Measurements from ENCODE around the gene DPRX. TPM values are rescaled to one million over a fixed set of nuclear protein-coding genes. Genes with fewer than 3 reads are reported as not detected.

The DPRX gene
- total RNA-seq, 2 experiments from 2014 or later, result not detected

GRCh38 chr19:53670345-53670744 is 38.5 kb downstream of the DPRX start:
- ChIA-PET CTCF (no interaction called here), POLR2A (no interaction called here)
- no peak overlapping the region for H3K27ac Mint-ChIP-seq
- ATAC-seq, result no peak
- H3K4me3 Mint-ChIP-seq, result no peak overlapping the region
- H3K4me1 Mint-ChIP-seq (ENCODE audit: low read depth), result no peaks in the 10 kb centered on the region
- H3K27me3 Mint-ChIP-seq, result no peaks in the 10 kb centered on the region
- intact Hi-C loops (cut with micrococcal nuclease), result no loop called here
- DNase-seq, result no peak
- no peaks in the 10 kb centered on the region for H3K36me3 Mint-ChIP-seq (ENCODE audit: low read depth)
- TF ChIP-seq, protein P1, sequence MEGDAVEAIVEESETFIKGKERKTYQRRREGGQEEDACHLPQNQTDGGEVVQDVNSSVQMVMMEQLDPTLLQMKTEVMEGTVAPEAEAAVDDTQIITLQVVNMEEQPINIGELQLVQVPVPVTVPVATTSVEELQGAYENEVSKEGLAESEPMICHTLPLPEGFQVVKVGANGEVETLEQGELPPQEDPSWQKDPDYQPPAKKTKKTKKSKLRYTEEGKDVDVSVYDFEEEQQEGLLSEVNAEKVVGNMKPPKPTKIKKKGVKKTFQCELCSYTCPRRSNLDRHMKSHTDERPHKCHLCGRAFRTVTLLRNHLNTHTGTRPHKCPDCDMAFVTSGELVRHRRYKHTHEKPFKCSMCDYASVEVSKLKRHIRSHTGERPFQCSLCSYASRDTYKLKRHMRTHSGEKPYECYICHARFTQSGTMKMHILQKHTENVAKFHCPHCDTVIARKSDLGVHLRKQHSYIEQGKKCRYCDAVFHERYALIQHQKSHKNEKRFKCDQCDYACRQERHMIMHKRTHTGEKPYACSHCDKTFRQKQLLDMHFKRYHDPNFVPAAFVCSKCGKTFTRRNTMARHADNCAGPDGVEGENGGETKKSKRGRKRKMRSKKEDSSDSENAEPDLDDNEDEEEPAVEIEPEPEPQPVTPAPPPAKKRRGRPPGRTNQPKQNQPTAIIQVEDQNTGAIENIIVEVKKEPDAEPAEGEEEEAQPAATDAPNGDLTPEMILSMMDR (IDR thresholded peaks at IDR 0.05), result no peak
- H3K9me3 Mint-ChIP-seq, result no peaks in the 10 kb centered on the region

DNA sequence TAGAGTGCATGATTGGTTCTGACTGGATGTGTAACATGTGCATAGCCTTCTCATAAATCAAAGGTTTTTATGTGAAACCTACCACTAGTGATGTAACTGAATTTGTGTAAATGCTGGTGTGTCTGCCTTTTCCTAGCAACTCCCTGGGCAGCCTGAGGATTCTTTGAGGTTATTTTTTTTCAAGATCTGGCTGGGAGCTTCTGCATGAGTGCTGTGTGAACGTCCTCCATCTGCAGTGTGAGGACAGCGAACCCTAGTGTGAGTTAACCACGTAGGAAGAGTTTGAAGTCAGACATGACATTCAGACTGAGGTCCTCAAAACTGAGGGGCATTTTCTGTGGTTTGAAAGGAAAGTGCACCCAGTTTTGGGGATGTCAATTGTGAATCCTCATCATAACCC is 39.9 kb downstream of the DPRX start:
- intact Hi-C loops (cut with micrococcal nuclease), result no loop called here
- Mint-ChIP-seq H3K9me3 (no peaks in the 10 kb centered on the region), H3K27ac (no peak overlapping the region), H3K4me1 (ENCODE audit: low read depth) (no peaks in the 10 kb centered on the region), H3K36me3 (ENCODE audit: low read depth) (no peaks in the 10 kb centered on the region), H3K27me3 (no peaks in the 10 kb centered on the region), H3K4me3 (no peak overlapping the region)
- ChIA-PET CTCF (no interaction called here), POLR2A (no interaction called here)
- DNase-seq (no peak), ATAC-seq (no peak)
- TF ChIP-seq, protein P1 (IDR thresholded peaks at IDR 0.05), result no peak

Small RNAs within 50 kb of the gene (microRNA-seq; reads per million reads assigned to microRNA genes)
- gene MIR1323 (ENCODE audit: borderline microRNAs expressed, borderline replicate concordance) (not detected), gene MIR498 (ENCODE audit: borderline microRNAs expressed, borderline replicate concordance) (not detected), gene MIR512-1 (ENCODE audit: borderline microRNAs expressed, borderline replicate concordance) (not detected), gene MIR512-2 (ENCODE audit: borderline microRNAs expressed, borderline replicate concordance) (not detected), gene MIR515-1 (ENCODE audit: borderline microRNAs expressed, borderline replicate concordance) (not detected), gene MIR515-2 (ENCODE audit: borderline microRNAs expressed, borderline replicate concordance) (not detected), gene MIR519C (ENCODE audit: borderline microRNAs expressed, borderline replicate concordance) (not detected), gene MIR519E (ENCODE audit: borderline microRNAs expressed, borderline replicate concordance) (not detected), gene MIR520E (ENCODE audit: borderline microRNAs expressed, borderline replicate concordance) (not detected), gene MIR520F (ENCODE audit: borderline microRNAs expressed, borderline replicate concordance) (1.2 reads per million)

Other genes with a start within 250 kb of the DPRX start
- gene ZNF765, start 236.8 kb upstream of the DPRX start, total RNA-seq, result 10 to 100 TPM; 11.1 to 11.7 TPM
- gene ZNF761, start 200.0 kb upstream of the DPRX start, total RNA-seq, result 10 to 100 TPM; 14.0 to 14.1 TPM
- 1 to 10 TPM; 6.0 to 7.8 TPM for gene ZNF813, start 164.3 kb upstream of the DPRX start, total RNA-seq
- 10 to 100 TPM; 34.8 to 36.4 TPM for gene ZNF331, start 93.9 kb upstream of the DPRX start, total RNA-seq
- under 1 TPM in 1 of 2 experiments, not detected in 1; 0.07 TPM for gene NLRP12, start 192.3 kb downstream of the DPRX start, total RNA-seq
- 10 to 100 TPM; 64.7 to 69.9 TPM for gene MYADM, start 235.9 kb downstream of the DPRX start, total RNA-seq

Measured in activated CD8-positive, alpha-beta T cell treated with anti-CD3 and anti-CD28 coated beads for 36 hours (primary cell).